AG10803 (cell line): Measurements from ENCODE around the gene SPACDR.
"Not testable (repeated sequence)": the region's sequence is repeated elsewhere in the genome, so short reads cannot be mapped to it uniquely, and the experiment has no call there.

ENCODE experiments used
- DNase-seq: peaks from one replicate; pipeline ENCODE4 v3.0.0; 2010; ENCODE audit warnings: low read depth
- H3K4me3 ChIP-seq: 2 replicates; pipeline ENCODE4 v1.5.1; 2011; ENCODE audit warnings: mild to moderate bottlenecking, low read length, control low read depth
- CTCF ChIP-seq: conservative IDR thresholded peaks from 2 replicates; pipeline ENCODE4 v1.5.1; 2011; ENCODE audit warnings: mild to moderate bottlenecking, low read length, control low read depth, inconsistent platforms

Gene SPACDR

GRCh38 chr7:100457033-100457432 lies 7.0 kb downstream of the SPACDR start:
- no peak overlapping the region for H3K4me3 ChIP-seq
- TF ChIP-seq CTCF: no peak
- no peak for DNase-seq

GRCh38 chr7:100456562-100456961 lies 7.5 kb downstream of the SPACDR start:
- no peak overlapping the region for H3K4me3 ChIP-seq
- no peak for DNase-seq
- TF ChIP-seq CTCF: no peak

GRCh38 chr7:100455206-100455605 lies 8.9 kb downstream of the SPACDR start:
- DNase-seq: no peak
- no peak overlapping the region for H3K4me3 ChIP-seq
- TF ChIP-seq CTCF: no peak

- H3K4me3 ChIP-seq, DNase-seq: not testable (repeated sequence)
Measured at GRCh38 chr7:100453854-100454253, 10.2 kb downstream of the SPACDR start.

GRCh38 chr7:100452513-100452912 lies 11.5 kb downstream of the SPACDR start:
- TF ChIP-seq CTCF: no peak

GRCh38 chr7:100449190-100449795 lies 14.8 kb downstream of the SPACDR start:
- DNase-seq: no peak
- TF ChIP-seq CTCF: no peak
- H3K4me3 ChIP-seq: no peak overlapping the region

More at GRCh38 chr7:100452513-100452912, 11.5 kb downstream of the SPACDR start:
- DNase-seq: no peak
- H3K4me3 ChIP-seq: no peak overlapping the region

- not testable (repeated sequence) for H3K4me3 ChIP-seq, DNase-seq
Measured at GRCh38 chr7:100447363-100447762, 16.7 kb downstream of the SPACDR start.

- no peak overlapping the region for H3K4me3 ChIP-seq
- peak; percentile 59 for DNase-seq
- TF ChIP-seq CTCF: no peak
Measured at GRCh38 chr7:100446040-100446439, 18.0 kb downstream of the SPACDR start.
